SH-SY5Y (cell line): ENCODE results near the gene PITPNM1.

Source experiments
- GATA2 ChIP-seq: IDR thresholded peaks from 2 replicates; pipeline ENCODE4 v1.6.1; 2011; ENCODE audit warnings: mild to moderate bottlenecking, low read depth, low read length
- GATA3 ChIP-seq: IDR thresholded peaks from 2 replicates; pipeline ENCODE4 v1.6.1; 2011; ENCODE audit warnings: low read depth, mild to moderate bottlenecking, low read length, moderate library complexity

DNA sequence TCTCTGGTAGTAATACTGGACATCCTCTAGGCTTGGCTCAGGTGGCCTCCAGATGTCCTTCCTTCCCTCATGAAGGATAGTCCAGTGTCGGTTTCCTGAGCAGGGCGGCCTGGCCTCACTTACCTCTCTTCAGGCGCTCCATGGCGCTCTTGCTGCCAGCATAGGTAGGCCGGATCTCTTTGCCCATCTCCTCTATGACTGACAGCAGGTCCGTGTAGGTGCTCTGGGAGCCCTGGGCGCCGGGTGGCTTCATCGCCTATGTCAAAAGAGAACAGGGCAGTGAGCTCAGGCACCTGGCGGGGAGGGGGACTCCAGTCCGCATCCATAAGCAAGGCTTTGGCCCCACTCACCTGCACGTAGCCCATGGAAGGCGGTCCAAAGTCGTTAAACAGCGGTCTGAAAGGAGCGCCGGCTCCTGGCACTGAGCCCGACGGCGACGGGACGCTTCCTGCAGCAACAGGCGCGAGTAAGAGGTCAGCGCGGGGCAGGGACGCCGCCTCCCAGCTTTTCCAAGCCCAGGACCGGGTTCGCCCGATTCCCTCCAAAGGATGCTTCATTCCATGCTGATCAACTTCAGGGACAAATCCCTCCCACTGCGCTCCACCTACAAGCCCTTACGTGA lies 2.2 kb upstream of the PITPNM1 start:
- TF ChIP-seq GATA3 (no peak), GATA2 (no peak)
